Subcutaneous adipose tissue (tissue), 4 donors: ENCODE data around the gene SND1. TPM values are rescaled to one million over a fixed set of nuclear protein-coding genes. Genes with fewer than 3 reads are reported as not detected.

Experiments used
- CTCF ChIP-seq: fragments of 450-650 bp; IDR thresholded peaks from one replicate; pipeline ENCODE4 v1.5.1; 2016; ENCODE audit warnings: low read depth, mild to moderate bottlenecking, control low read depth, antibody characterized with exemption, moderate library complexity
- total RNA-seq, 4 donors: library from RNA; depleted of rRNA; stranded (reverse); fragments of >200 nt; gene quantifications; one replicate each; pipeline ENCODE4 v1.1.0, GENCODE V29; 2016

Gene SND1
- total RNA-seq, 4 donors from 2014 or later, result 73.9 to 98.3 (median 88.9) TPM

GRCh38 chr7:127959770-127960169, 307.8 kb downstream of the SND1 start:
- no peak for TF ChIP-seq CTCF

- TF ChIP-seq CTCF, result no peak
These were observed 309.9 kb downstream of the SND1 start for GRCh38 chr7:127961786-127962453.

GRCh38 chr7:127962589-127963361, 310.8 kb downstream of the SND1 start:
- TF ChIP-seq CTCF, result no peak

DNA sequence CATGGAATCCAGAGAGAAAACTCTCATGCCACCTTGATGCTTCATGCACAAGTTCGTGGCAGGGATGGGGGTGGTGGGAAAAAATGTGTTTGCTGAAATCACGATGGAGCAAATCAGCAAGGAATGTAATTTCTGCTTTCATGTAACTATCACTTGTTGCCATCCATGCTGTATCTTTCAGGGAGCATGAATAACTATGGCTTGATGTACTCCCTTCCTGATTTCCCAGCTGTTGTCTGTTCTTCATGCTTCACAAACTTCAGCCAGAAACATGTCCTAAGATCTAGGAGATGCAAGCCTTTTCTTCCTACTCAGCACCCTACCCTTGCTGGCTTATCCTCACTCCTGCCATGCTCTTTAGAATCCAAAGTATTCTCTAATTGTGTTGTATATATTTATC, 315.3 kb downstream of the SND1 start:
- TF ChIP-seq CTCF, result no peak

DNA sequence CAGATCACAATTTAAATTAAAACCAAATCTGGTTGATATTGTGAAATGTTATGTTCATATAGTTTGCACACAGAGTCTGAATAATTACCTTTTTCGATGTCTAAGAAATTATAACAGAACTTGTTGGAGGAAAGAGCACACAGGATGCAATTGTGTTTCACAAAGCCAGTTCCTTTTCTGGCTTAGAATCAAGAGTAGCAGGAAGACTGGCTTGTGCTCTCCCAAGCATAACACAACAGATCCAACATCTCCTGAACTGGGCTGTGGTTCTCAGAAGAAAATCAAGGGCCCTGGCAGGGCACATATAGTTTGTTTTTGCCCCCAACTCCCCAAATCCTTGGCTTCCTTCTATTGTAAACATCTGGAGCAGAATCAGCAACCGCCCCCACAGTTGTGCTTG, 316.6 kb downstream of the SND1 start:
- TF ChIP-seq CTCF, result no peak

- TF ChIP-seq CTCF, result no peak
These were observed 321.8 kb downstream of the SND1 start for GRCh38 chr7:127973832-127974231.

DNA sequence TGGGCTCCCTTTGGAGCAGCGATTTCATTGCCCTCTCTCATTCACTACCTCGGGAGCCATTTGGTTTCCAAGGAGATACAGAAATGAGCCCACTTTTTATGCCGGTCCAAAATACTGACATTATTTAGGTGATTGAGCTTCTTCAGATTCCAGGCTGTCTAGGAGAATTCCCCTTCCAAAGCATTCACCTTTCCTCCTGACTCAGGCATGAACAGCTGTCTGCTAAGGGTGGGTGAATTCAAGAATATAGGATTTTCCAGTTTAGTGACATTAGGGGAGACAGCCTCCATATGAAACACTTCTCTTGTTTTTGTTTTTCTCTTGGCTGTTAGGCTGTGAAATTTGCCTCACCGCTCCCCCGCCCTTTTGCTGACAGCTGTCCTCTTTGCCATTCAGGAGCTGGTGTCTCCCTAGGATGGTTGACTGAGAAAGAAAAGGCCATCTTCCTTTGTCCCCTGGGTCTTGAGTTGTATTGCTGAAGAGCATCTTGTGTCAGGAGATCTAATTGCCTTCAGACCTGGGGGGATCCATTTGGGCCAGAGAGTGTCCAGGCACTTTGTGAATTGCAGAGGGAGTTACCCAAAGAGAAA, 322.5 kb downstream of the SND1 start:
- no peak for TF ChIP-seq CTCF
